HL-60 (cell line): ENCODE results near the gene FCRLA.

ENCODE experiments used
- DNase-seq, 2 experiments: peaks; one replicate each; pipeline ENCODE4 v3.0.0-alpha.2; 2010 to 2020; ENCODE audit warnings: low read depth in 1 of 2, low spot score in 1 of 2
- H3K27ac ChIP-seq: fragments of 250-450 bp; sonication (Bioruptor Pico); replicated peaks from 2 replicates; pipeline ENCODE4 v1.5.1; 2020; ENCODE audit warnings: mild to moderate bottlenecking, moderate library complexity
- H3K27me3 ChIP-seq: fragments of 250-450 bp; sonication (Bioruptor Pico); 2 replicates; pipeline ENCODE4 v1.5.1; 2021; ENCODE audit warnings: mild to moderate bottlenecking, moderate library complexity; ENCODE audit not compliant: insufficient read depth, poor library complexity, severe bottlenecking
- H3K4me3 ChIP-seq: replicated peaks from 2 replicates; pipeline ENCODE4 v1.5.1; 2011; ENCODE audit warnings: mild to moderate bottlenecking, control low read depth, low read length; ENCODE audit not compliant: insufficient read depth
- CTCF ChIP-seq: IDR thresholded peaks from one replicate; pipeline ENCODE4 v1.5.1; 2011; ENCODE audit warnings: low read length, control low read depth, inconsistent platforms; ENCODE audit not compliant: insufficient read depth
- GABPA ChIP-seq: IDR thresholded peaks from 2 replicates; pipeline ENCODE4 v1.6.1; 2012; ENCODE audit warnings: low read depth
- POLR2AphosphoS5 ChIP-seq: IDR thresholded peaks from 2 replicates; pipeline ENCODE4 v1.6.1; 2012; ENCODE audit warnings: low read depth
- SPI1 ChIP-seq: IDR thresholded peaks from 2 replicates; pipeline ENCODE4 v1.6.1; 2012; ENCODE audit warnings: low read depth, mild to moderate bottlenecking, borderline replicate concordance
- TF ChIP-seq, protein P1 (sequence below): IDR thresholded peaks from 2 replicates; pipeline ENCODE4 v1.6.1; 2012; ENCODE audit warnings: low read depth; ENCODE audit not compliant: insufficient replicate concordance

Gene FCRLA

DNA sequence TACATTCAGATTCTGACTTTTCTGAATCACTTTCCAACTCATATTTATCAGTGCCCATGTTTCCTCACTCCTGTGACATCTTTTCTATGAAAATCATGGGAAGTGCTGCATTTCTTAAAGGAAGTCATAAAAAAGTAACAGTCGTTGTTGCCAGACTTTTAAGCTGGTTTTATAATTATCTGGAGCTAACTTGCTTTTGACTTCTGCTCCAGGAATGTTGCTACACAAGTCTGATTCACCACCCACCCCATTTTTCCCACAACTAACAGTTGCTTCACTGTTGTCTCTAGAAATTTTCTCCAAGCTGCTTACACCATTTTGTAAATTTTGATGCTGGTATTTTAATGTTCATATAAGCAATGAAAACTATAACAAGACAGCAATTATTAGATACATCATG is 26.5 kb downstream of the FCRLA start:
- H3K4me3 ChIP-seq = no peak overlapping the region
- peak; percentile 44 to 73 for DNase-seq
- no peak overlapping the region for H3K27ac ChIP-seq
- TF ChIP-seq CTCF = no peak
- TF ChIP-seq POLR2AphosphoS5 = no peak
- TF ChIP-seq, protein P1, sequence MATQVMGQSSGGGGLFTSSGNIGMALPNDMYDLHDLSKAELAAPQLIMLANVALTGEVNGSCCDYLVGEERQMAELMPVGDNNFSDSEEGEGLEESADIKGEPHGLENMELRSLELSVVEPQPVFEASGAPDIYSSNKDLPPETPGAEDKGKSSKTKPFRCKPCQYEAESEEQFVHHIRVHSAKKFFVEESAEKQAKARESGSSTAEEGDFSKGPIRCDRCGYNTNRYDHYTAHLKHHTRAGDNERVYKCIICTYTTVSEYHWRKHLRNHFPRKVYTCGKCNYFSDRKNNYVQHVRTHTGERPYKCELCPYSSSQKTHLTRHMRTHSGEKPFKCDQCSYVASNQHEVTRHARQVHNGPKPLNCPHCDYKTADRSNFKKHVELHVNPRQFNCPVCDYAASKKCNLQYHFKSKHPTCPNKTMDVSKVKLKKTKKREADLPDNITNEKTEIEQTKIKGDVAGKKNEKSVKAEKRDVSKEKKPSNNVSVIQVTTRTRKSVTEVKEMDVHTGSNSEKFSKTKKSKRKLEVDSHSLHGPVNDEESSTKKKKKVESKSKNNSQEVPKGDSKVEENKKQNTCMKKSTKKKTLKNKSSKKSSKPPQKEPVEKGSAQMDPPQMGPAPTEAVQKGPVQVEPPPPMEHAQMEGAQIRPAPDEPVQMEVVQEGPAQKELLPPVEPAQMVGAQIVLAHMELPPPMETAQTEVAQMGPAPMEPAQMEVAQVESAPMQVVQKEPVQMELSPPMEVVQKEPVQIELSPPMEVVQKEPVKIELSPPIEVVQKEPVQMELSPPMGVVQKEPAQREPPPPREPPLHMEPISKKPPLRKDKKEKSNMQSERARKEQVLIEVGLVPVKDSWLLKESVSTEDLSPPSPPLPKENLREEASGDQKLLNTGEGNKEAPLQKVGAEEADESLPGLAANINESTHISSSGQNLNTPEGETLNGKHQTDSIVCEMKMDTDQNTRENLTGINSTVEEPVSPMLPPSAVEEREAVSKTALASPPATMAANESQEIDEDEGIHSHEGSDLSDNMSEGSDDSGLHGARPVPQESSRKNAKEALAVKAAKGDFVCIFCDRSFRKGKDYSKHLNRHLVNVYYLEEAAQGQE = no peak
- no peak for TF ChIP-seq SPI1
- no peak for TF ChIP-seq GABPA
- no peaks in the 10 kb centered on the region for H3K27me3 ChIP-seq

DNA sequence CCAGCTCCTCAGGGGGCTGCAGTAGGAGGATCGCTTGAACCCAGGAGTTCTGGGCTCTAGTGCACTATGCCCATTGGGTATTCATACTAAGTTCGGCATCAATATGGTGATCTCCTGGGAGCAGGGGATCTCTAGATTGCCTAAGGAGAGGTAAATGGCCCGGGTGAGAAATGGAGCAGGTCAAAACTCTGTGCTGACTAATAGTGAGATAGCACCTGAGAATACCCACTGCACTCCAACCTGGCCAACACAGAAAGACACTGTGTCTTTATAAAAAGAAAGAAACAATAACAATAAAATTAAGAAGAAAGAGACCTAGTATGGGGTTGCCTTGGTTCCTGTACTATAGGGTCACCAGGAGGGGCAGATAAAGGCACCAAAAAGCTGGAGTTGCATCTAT is 28.8 kb downstream of the FCRLA start:
- Histone ChIP-seq H3K27me3 (no peaks in the 10 kb centered on the region), H3K4me3 (no peak overlapping the region), H3K27ac (no peak overlapping the region)
- TF ChIP-seq, protein P1 = no peak
- no peak for TF ChIP-seq GABPA
- no peak for TF ChIP-seq SPI1
- no peak for TF ChIP-seq POLR2AphosphoS5
- TF ChIP-seq CTCF = no peak
- no peak for DNase-seq

- no peak for TF ChIP-seq CTCF
- no peak for TF ChIP-seq SPI1
- TF ChIP-seq GABPA = no peak
- no peak for TF ChIP-seq POLR2AphosphoS5
- TF ChIP-seq, protein P1 = no peak
- H3K4me3 ChIP-seq = no peak overlapping the region
- no peak for DNase-seq
- H3K27me3 ChIP-seq = no peaks in the 10 kb centered on the region
- no peak overlapping the region for H3K27ac ChIP-seq
Measured at GRCh38 chr1:161736335-161736969, 29.4 kb downstream of the FCRLA start.
